Measurements from ENCODE around the gene IFITM5.

DNA sequence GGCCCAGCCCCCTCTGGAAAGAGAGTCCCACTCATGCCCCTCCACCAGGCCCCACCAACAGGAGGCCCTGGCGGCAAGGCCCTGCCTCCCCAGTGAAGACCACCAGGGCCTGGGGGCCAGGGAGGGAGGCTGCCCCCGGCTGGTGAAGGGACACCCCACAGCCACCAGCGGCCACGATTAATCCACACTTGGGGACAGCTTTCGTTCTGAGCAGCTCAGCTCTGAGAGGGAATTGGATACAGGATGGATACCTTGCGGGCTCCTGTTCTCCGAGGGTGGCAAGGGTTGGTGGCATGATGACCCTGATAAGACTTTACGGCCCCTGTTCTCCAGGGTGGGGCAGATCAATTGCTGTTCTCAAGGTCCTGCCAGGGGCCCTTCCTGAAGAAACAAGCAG lies 28.0 kb downstream of the IFITM5 start:
- TF ChIP-seq, protein P1, sequence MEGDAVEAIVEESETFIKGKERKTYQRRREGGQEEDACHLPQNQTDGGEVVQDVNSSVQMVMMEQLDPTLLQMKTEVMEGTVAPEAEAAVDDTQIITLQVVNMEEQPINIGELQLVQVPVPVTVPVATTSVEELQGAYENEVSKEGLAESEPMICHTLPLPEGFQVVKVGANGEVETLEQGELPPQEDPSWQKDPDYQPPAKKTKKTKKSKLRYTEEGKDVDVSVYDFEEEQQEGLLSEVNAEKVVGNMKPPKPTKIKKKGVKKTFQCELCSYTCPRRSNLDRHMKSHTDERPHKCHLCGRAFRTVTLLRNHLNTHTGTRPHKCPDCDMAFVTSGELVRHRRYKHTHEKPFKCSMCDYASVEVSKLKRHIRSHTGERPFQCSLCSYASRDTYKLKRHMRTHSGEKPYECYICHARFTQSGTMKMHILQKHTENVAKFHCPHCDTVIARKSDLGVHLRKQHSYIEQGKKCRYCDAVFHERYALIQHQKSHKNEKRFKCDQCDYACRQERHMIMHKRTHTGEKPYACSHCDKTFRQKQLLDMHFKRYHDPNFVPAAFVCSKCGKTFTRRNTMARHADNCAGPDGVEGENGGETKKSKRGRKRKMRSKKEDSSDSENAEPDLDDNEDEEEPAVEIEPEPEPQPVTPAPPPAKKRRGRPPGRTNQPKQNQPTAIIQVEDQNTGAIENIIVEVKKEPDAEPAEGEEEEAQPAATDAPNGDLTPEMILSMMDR (IDR thresholded peaks at IDR 0.05; ENCODE audit: poor library complexity, severe bottlenecking) = no peak
- no peak for TF ChIP-seq POLR2AphosphoS5 (IDR thresholded peaks at IDR 0.05)
